HG02571 (cell line): ENCODE data around the gene POR.
"Not testable (repeated sequence)": the region's sequence is repeated elsewhere in the genome, so short reads cannot be mapped to it uniquely, and the experiment has no call there.

ENCODE experiments used
- ATAC-seq: cut with Tn5 transposase; IDR thresholded peaks from one replicate; pipeline ENCODE4 v1.9.1; 2021; ENCODE audit warnings: mild to moderate bottlenecking, moderate library complexity; ENCODE audit not compliant: unreplicated experiment

The POR gene

GRCh38 chr7:76016191-76016947, 101.4 kb downstream of the POR start:
- ATAC-seq = no peak

- ATAC-seq = not testable (repeated sequence)
Measured at GRCh38 chr7:76018520-76018919, 103.6 kb downstream of the POR start.

GRCh38 chr7:76020031-76020714, 105.2 kb downstream of the POR start:
- no peak for ATAC-seq

DNA sequence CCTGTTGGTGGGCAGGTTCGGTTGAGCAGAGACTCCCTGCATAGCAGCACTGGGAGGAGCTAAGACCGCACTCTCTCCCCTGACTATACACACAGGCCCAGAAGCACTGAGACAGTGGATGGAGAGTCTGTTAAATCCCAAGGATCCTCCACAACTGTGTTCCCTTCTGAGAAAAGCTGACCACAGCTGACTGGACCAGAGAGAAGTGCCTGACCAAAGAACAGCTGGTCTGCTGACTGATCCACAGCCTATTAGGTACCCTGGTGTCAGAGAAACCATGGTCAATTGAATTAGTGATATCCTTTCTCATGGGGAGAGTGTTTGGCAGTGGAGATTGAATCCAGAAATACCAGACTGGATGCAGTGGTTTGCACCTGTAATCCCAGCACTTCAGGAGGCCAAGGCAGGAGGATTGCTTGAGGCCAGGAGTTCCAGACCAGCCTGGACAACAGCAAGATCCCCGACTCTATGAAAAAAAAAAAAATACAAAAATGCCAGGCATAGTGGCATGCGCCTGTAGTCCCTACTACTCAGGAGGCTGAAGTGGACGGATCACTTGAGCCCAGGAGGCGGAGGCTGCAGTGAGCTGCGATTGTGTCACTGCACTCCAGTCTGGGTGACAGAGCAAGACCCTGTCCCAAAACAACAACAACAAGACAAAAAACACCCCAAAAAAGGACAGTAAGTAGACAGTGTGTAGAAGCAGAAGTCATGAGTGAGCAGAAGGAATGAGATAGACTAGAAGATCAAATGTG, 107.2 kb downstream of the POR start:
- no peak for ATAC-seq

GRCh38 chr7:76023002-76023401, 108.0 kb downstream of the POR start:
- ATAC-seq = no peak

GRCh38 chr7:76029682-76030081, 114.7 kb downstream of the POR start:
- not testable (repeated sequence) for ATAC-seq

DNA sequence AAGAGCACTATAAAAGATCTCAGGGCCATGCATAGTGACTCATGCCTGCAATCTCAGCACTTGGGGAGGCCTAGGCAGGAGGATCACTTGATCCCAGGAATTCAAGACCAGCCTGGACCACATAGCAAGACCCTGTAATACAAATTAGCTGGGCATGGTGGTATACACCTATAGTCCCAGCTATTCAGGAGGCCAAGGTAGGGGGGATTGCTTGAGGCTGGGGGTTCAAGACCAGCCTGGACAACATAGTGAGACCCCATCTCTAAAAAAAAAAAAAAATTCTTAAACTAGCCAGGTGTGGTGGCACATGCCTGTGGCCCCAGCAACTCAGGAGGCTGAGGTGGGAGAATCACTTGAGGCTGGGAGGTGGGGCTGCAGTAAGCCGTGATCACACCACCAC, 117.0 kb downstream of the POR start:
- ATAC-seq = no peak
